Activated CD8-positive, alpha-beta memory T cell treated with anti-CD3 and anti-CD28 coated beads, Interleukin-2, amount 10 ng/mL, durations not matched to agents 7 days and 5 days (primary cell): ENCODE data around the gene PTPRM. TPM values are rescaled to one million over a fixed set of nuclear protein-coding genes. Genes with fewer than 3 reads are reported as not detected.
A peak's percentile ranks its signal among the peaks of the same experiment; 100 is the strongest.

Experiments used
- ATAC-seq: fragments of 150-1000 bp; cut with Tn5 transposase; one replicate; pipeline ENCODE4 v1.10.0; 2021; ENCODE audit warnings: moderate library complexity
- CTCF ChIA-PET: fragments of 350-600 bp; sonication (Branson Sonifier 250); formaldehyde crosslinking; loops from one replicate; lab custom pipeline; 2021; ENCODE audit warnings: antibody characterized with exemption; lab: Charles Lee
- DNase-seq: peaks from one replicate; pipeline ENCODE4 v3.0.0-alpha.2; 2020
- H3K27ac Mint-ChIP-seq: one replicate; pipeline ENCODE4 v1.8.0; 2021; ENCODE audit warnings: mild to moderate bottlenecking, mixed read lengths
- H3K27me3 Mint-ChIP-seq: one replicate; pipeline ENCODE4 v1.8.0; 2021; ENCODE audit warnings: mixed read lengths
- H3K36me3 Mint-ChIP-seq: one replicate; pipeline ENCODE4 v1.8.0; 2021; ENCODE audit warnings: mild to moderate bottlenecking, mixed read lengths
- H3K4me1 Mint-ChIP-seq: one replicate; pipeline ENCODE4 v1.8.0; 2021; ENCODE audit warnings: mixed read lengths
- H3K4me3 Mint-ChIP-seq: one replicate; pipeline ENCODE4 v1.8.0; 2021; ENCODE audit warnings: mild to moderate bottlenecking, moderate library complexity, mixed read lengths
- H3K9me3 Mint-ChIP-seq: one replicate; pipeline ENCODE4 v1.8.0; 2022; ENCODE audit warnings: low read depth, mixed read lengths
- total RNA-seq, 2 experiments: library from RNA; stranded (reverse); gene quantifications; one replicate each; pipeline ENCODE4 v1.2.3, GENCODE V29; 2021

The PTPRM gene
- total RNA-seq = 1 to 10 TPM; 3.1 to 5.7 TPM

DNA sequence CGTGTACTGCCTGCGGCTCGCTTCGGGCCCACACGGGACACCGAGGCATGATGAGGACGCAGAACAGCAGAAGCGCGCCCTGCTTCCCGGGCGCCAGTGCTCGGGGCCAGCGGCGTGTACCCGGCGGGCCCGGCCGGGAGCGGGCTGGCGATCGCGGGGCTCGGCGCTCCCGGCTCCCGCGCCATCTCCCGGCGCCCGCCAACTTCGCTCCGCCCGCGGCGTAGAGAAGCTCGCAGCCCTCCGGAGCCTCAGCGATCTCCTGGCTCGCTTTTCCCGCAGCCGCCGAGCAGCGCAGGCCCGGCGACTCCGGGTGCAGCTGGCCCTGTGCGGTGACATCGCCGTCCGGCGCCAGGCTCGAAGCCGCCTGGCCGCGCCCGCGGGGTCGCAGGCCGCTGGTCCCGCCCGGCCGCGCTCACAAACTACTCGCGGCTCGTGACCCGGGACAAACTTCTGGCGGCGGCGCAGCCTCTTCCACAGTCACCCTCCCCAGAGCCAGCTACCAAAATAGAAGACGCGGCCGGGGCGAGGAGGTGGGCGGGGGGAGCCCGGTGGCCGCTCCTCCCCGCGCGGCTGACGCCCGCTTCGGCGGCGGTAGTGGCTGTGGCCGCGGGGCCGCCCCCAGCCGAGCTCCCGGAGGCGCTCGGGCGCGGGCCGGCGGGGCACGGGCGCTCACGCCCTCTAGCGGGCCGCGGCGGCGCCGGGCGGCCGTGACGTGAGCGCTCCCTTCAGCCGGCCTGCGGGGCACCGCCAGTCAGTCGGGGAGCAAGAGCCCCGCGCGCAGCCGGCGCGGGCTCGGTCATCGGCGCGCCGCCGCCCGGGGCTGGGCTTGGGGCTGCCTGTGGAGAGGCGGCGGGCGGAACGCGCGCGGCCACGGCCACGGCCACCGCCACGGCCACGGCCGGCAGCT is at the start of gene PTPRM:
PTPRM (plus strand) TSS at position 750 of the 907 bp plus-strand sequence. CDS start 503 bp downstream, outside the sequence.
- peaks cover 2% of the 10 kb centered on the region for H3K4me1 Mint-ChIP-seq
- DNase-seq = no peak
- no peak within 1 kb of the TSS for H3K27ac Mint-ChIP-seq
- H3K27me3 Mint-ChIP-seq = peaks cover 42% of the 10 kb centered on the region
- peak; percentile 91 for ATAC-seq
- CTCF ChIA-PET = interaction anchor here (1.0 to 1.5 kb wide), 2 partner anchors 10 kb away, joined by 3 to 5 read pairs; no protein-coding TSS in a partner anchor
- H3K9me3 Mint-ChIP-seq = peaks cover 2% of the 10 kb centered on the region
- no peaks in the 10 kb centered on the region for H3K36me3 Mint-ChIP-seq
- H3K4me3 Mint-ChIP-seq = no peak within 1 kb of the TSS

DNA sequence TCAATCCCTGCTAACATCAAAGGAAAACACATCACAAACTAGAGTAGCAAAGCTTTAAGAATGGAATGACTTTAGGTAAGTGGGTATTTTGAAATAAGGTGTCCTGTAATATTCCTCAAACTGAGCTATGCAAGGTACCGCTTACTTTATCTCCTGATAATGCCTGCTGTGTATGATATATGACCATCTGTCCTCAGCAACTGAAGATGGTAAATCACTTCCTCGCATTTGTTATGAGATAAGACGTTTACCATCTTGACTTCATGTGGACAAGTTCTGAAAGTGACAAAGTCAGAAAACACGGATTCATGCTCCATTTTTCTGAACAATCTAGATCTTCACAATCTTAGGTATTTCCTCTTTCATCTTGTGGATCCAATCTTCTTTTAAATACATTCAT is 49.3 kb upstream of the PTPRM start:
- no peaks in the 10 kb centered on the region for H3K4me1 Mint-ChIP-seq
- ATAC-seq = no peak

DNA sequence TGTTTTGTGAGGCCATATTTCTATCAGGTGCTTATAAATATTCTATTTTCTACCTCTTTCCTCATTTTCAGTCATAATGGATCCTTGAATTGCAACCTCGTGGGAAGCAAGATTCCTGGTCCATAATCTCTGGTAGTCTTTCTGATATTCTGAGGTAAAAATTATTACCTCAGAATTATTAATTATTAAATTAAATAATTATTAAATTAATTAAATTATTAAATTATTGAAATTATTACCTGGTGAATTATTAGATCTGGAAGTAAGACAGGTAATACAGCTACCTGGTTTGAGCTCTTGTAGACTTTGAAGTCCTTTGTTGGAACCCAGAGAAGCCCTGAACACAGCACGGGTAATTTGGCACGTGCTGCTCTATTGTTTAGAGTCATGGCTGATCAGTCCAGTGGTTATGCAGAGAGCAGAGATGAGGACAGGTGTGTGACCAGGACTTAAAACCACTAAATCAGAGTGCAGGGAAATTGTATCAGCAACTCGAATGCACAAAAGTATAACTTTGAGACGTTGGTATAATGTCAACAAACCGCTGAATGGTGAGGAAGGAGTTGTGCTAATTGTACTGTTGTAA is 46.8 kb upstream of the PTPRM start:
- H3K9me3 Mint-ChIP-seq = peaks cover 6% of the 10 kb centered on the region
- no peaks in the 10 kb centered on the region for H3K4me1 Mint-ChIP-seq
- no peak overlapping the region for H3K27ac Mint-ChIP-seq
- no peak overlapping the region for H3K4me3 Mint-ChIP-seq
- CTCF ChIA-PET = no interaction called here
- H3K36me3 Mint-ChIP-seq = no peaks in the 10 kb centered on the region
- no peak for DNase-seq
- H3K27me3 Mint-ChIP-seq = no peaks in the 10 kb centered on the region
- ATAC-seq = no peak

More for the DNA sequence above, 49.3 kb upstream of the PTPRM start:
- H3K4me3 Mint-ChIP-seq = no peak overlapping the region
- DNase-seq = no peak
- H3K36me3 Mint-ChIP-seq = no peaks in the 10 kb centered on the region
- CTCF ChIA-PET = no interaction called here
- no peaks in the 10 kb centered on the region for H3K27me3 Mint-ChIP-seq
- peaks cover 3% of the 10 kb centered on the region for H3K9me3 Mint-ChIP-seq
- no peak overlapping the region for H3K27ac Mint-ChIP-seq

DNA sequence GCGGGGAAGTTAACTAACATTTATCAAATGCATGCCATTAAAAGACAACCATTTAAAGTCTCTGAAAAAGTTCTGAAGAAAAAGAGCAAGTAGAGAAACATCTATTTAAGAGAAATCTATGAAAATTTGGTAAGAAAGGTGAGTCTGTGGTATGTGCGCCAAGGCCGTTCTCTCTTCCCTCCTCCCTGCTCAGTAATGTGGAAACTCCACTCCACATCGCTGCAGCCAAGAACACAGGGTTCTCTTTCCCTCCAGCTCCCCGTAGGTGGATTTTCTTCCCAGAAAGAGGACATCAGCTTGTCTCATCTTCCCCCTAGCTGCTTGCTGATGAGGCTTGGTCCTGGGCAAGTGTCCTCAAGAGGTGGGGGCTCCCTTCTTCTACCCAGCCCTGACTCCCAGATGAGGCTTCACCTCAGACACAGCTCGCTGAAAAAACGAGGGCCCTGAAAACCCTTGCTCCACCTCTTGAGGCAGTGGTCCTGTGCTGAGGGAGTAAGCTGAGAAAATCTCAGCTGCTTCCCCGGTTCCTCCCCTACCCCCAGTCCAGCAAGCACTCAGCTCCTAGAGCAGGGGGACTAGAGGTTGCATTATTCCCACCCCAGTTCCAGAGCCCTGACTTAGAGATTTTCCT is 45.8 kb upstream of the PTPRM start:
- H3K36me3 Mint-ChIP-seq = no peaks in the 10 kb centered on the region
- H3K9me3 Mint-ChIP-seq = peaks cover 7% of the 10 kb centered on the region
- DNase-seq (no peak), ATAC-seq (no peak)
- CTCF ChIA-PET = no interaction called here
- H3K27me3 Mint-ChIP-seq = no peaks in the 10 kb centered on the region
- no peak overlapping the region for H3K4me3 Mint-ChIP-seq
- no peak overlapping the region for H3K27ac Mint-ChIP-seq
- H3K4me1 Mint-ChIP-seq = no peaks in the 10 kb centered on the region

DNA sequence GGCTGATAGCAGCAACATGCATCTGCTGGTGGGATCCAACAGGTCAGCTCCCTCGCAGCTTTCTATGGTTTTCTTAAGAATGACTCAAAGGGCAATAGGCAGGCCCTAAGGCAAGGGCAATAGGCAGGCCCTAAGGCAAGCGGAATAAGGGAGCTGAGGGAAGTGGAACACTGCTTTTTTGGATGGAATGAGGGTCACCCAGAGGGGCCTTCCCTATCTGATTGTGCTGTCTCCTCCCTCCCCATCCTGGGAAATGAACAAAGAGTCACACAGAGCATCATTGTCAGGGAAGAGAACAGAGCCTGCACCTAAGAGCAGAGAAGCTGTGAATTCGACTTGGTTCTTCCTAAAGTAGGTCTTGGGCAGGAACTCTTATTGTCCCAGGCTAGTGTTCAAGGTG is 43.3 kb upstream of the PTPRM start:
- Mint-ChIP-seq H3K4me3 (no peak overlapping the region), H3K4me1 (no peaks in the 10 kb centered on the region), H3K36me3 (no peaks in the 10 kb centered on the region), H3K27me3 (no peaks in the 10 kb centered on the region), H3K9me3 (peaks cover 10% of the 10 kb centered on the region), H3K27ac (no peak overlapping the region)
- CTCF ChIA-PET = no interaction called here
- DNase-seq (no peak), ATAC-seq (no peak)

DNA sequence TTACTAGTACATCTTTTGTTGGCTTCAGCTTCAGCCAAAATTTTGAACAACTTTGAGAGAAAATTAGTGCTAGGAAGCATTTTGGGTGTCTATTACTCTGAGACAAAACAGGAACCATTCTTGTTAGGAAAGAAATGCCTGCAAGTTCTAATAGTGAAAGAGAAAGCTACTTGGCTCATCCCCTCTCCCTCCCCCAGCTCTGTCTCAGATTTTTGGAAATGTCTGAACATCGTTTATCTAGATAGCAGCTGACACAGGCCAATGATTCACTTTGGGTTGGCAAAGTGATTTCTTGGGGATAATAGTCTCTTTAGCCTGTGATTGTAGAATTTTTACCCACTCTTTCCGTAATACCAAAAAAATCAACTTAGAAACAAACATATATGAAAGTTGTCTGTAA is 42.3 kb upstream of the PTPRM start:
- Mint-ChIP-seq H3K36me3 (no peaks in the 10 kb centered on the region), H3K9me3 (peaks cover 10% of the 10 kb centered on the region), H3K27me3 (no peaks in the 10 kb centered on the region), H3K4me1 (no peaks in the 10 kb centered on the region), H3K4me3 (no peak overlapping the region), H3K27ac (no peak overlapping the region)
- no peak for ATAC-seq
- CTCF ChIA-PET = no interaction called here
- no peak for DNase-seq

DNA sequence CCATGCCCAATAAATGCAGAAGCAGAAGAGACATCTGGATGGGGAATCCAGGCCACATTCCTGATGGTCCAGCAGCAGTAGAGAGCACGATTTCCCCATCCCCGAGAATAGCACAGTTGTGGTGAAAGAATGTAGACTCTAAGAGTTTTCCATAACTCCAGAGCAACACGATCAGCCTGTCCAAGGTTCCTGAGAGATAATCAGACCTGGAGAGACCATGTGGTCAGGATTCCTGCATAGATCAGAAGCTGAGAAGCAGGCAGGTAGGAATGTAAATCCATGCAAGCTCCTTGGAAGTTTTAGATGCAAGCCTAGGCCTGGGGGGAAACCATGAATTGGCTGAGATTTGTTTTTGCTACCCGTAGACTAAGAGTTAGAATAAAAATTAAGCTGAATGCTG is 34.2 kb upstream of the PTPRM start:
- no peak overlapping the region for H3K4me3 Mint-ChIP-seq
- H3K36me3 Mint-ChIP-seq = no peaks in the 10 kb centered on the region
- no peaks in the 10 kb centered on the region for H3K27me3 Mint-ChIP-seq
- ATAC-seq (no peak), DNase-seq (no peak)
- CTCF ChIA-PET = no interaction called here
- no peak overlapping the region for H3K27ac Mint-ChIP-seq
- H3K4me1 Mint-ChIP-seq = no peaks in the 10 kb centered on the region
- peaks cover 3% of the 10 kb centered on the region for H3K9me3 Mint-ChIP-seq

DNA sequence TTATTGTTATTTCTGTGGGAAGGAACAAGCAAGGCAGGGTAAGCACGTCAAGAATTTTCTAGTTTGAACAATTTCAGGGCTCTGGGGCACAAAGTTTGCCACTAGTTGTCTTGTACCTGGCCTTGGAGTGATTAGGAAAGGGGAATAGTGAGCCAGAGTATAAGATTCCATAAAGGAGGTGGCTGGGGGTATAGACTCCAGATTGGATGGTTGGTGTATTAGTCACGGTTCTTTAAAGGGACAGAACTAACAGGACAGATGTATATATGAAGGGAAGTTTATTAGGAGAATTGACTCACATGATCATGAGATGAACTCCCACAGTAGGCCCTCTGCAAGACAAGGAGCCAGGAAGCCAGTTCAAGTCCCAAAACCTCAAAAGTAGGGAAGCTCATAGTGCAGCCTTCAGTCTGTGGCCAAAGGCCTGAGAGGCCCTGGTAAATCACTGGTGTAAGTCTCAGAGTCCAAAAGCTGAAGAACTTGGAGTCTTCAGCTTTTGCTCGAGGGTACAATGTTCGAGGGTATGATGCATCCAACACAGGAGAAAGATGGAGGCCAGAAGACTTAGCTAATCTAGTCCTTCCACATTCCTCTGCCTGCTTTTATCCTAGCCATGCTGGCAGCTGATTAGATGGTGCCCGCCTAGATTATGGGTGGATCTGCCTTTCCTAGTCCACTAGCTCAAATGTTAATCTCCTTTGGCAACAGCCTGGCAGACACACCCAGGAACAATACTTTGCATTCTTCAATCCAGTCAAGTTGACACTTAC is 31.5 kb upstream of the PTPRM start:
- H3K27ac Mint-ChIP-seq = no peak overlapping the region
- H3K4me3 Mint-ChIP-seq = no peak overlapping the region
- CTCF ChIA-PET = no interaction called here
- no peaks in the 10 kb centered on the region for H3K4me1 Mint-ChIP-seq
- H3K9me3 Mint-ChIP-seq = no peaks in the 10 kb centered on the region
- ATAC-seq = no peak
- H3K36me3 Mint-ChIP-seq = no peaks in the 10 kb centered on the region
- H3K27me3 Mint-ChIP-seq = no peaks in the 10 kb centered on the region
- no peak for DNase-seq

DNA sequence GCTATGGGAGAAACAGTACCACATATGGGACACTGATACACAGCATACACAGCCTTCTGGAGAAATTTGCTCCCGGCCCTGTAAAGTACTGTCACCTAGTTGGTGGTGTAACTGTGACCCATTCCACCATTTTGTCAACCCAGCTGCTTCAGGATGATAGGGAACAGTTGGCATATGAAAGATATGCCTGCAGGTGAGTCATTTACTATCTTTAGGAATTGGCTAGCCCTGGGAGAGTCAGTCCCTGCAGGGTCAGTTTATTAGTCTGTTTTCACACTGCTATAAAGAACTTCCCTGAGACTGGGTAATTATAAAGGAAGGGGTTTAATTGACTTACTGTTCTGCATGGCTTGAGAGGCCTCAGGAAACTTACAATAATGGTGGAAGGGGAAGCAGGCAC is 30.0 kb upstream of the PTPRM start:
- CTCF ChIA-PET = no interaction called here
- Mint-ChIP-seq H3K9me3 (no peaks in the 10 kb centered on the region), H3K27ac (no peak overlapping the region), H3K4me3 (no peak overlapping the region), H3K36me3 (no peaks in the 10 kb centered on the region), H3K4me1 (no peaks in the 10 kb centered on the region), H3K27me3 (no peaks in the 10 kb centered on the region)
- ATAC-seq = no peak
- no peak for DNase-seq

DNA sequence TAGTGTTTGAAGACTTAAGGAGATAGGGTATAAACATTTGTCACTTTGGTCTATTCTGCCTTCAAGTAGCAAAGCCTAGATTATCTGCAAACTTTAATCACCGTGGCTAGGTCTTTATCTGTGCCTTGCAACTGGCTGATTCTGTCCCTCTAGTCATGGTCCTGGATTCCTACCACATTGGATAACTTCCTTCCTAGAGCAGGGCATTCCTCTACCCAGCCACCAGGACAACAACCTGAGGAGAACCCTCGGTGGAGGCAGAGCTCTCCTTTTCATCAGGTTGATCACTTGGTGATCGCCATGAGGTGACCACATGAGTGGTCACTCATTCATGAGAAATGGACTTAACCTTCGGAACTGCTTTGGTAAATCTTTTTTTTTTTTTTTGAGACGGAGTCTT is 25.3 kb upstream of the PTPRM start:
- DNase-seq (no peak), ATAC-seq (no peak)
- H3K36me3 Mint-ChIP-seq = no peaks in the 10 kb centered on the region
- no peaks in the 10 kb centered on the region for H3K9me3 Mint-ChIP-seq
- no peaks in the 10 kb centered on the region for H3K27me3 Mint-ChIP-seq
- no peak overlapping the region for H3K4me3 Mint-ChIP-seq
- H3K4me1 Mint-ChIP-seq = no peaks in the 10 kb centered on the region
- H3K27ac Mint-ChIP-seq = no peak overlapping the region
- CTCF ChIA-PET = no interaction called here

DNA sequence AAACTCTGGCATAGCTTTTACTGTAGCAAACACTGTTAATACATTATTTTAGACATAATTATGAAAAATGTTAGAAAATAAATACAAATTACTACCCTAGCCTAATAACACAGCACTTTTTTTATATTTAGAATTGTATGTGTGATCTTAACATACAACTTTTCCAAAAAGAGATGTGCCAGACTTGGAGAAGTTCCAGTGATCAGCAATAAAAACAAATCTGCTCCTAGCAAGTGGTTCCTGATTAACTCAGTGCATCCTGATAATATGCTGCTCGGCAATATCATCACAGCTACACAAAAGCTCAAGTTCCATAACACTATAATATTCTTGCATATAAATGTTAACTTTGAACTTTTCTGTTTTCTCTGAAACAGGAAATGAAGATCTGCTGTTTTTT is 22.4 kb upstream of the PTPRM start:
- ATAC-seq (no peak), DNase-seq (no peak)
- no peaks in the 10 kb centered on the region for H3K27me3 Mint-ChIP-seq
- H3K27ac Mint-ChIP-seq = no peak overlapping the region
- H3K4me3 Mint-ChIP-seq = no peak overlapping the region
- no peaks in the 10 kb centered on the region for H3K4me1 Mint-ChIP-seq
- no peaks in the 10 kb centered on the region for H3K9me3 Mint-ChIP-seq
- CTCF ChIA-PET = interaction anchor here (0.7 kb wide), 1 partner anchor 41 kb away, joined by 3 read pairs; no protein-coding TSS in a partner anchor
- H3K36me3 Mint-ChIP-seq = no peaks in the 10 kb centered on the region

DNA sequence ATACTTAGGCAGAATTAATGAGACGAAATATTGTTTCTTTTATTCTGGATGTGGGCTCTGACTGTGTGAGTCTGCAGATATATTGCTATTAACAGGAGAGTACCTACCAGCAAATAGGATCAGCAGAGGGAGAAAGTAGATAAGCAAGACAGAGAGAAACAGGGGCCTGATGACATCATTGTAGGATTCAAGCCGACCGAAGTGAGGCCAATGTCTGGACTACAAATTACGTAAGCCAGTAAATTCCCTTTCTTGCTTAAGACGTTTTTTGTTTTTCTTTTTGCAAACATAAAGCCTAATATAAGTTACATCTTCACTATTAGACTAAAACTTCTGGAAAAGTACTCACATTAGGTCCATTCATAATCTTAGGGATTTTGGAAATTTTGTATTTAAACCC is 21.4 kb upstream of the PTPRM start:
- Mint-ChIP-seq H3K27me3 (no peaks in the 10 kb centered on the region), H3K27ac (no peak overlapping the region), H3K4me1 (no peaks in the 10 kb centered on the region), H3K4me3 (no peak overlapping the region), H3K9me3 (no peaks in the 10 kb centered on the region), H3K36me3 (no peaks in the 10 kb centered on the region)
- CTCF ChIA-PET = no interaction called here
- DNase-seq (no peak), ATAC-seq (no peak)

DNA sequence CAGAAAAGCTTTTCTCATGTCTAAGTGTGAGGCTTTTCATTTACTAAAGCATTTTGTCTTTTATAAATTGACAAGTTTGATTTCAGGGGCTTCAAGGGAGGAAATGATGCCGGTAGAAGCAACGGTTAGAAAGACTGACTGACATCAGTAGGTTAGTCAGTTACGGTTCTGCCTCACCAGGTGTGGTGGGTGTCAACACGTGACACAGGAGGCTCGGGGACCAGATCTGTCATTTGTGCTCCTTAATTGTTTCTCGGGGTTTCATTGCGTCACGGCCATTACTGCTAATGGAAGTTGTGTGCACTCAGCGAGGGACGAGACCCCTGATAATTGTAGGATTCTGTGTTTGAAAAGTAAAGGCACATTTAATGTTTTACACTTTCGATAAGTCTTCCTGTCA is 18.9 kb upstream of the PTPRM start:
- no peaks in the 10 kb centered on the region for H3K36me3 Mint-ChIP-seq
- no peak overlapping the region for H3K27ac Mint-ChIP-seq
- H3K9me3 Mint-ChIP-seq = no peaks in the 10 kb centered on the region
- DNase-seq = no peak
- H3K27me3 Mint-ChIP-seq = no peaks in the 10 kb centered on the region
- no peak for ATAC-seq
- no peak overlapping the region for H3K4me3 Mint-ChIP-seq
- CTCF ChIA-PET = no interaction called here
- H3K4me1 Mint-ChIP-seq = no peaks in the 10 kb centered on the region
